Stimulated activated CD4-positive, alpha-beta T cell treated with anti-CD3 and anti-CD28 coated beads, TNF-alpha, amount 100 ng/mL, for 1 hour (primary cell): ENCODE measurements around the gene RNF213.

ENCODE experiments used
- DNase-seq, 3 donors: peaks; one replicate each; pipeline ENCODE4 v3.0.0-alpha.2; 2020; ENCODE audit warnings: low read depth in 3 of 3, low spot score in 1 of 3

Gene RNF213

GRCh38 chr17:80414508-80414802 lies 153.8 kb downstream of the RNF213 start:
- no peak for DNase-seq

GRCh38 chr17:80414803-80415625 lies 154.4 kb downstream of the RNF213 start, which contains the start of gene ENDOV:
Gene ENDOV (plus strand): TSS chr17:80415167. CDS start chr17:80415195, 28 bp downstream.
- DNase-seq = peak; percentile 81 to 86 (median 83)

GRCh38 chr17:80415626-80416137 lies 155.0 kb downstream of the RNF213 start:
- DNase-seq = no peak

DNA sequence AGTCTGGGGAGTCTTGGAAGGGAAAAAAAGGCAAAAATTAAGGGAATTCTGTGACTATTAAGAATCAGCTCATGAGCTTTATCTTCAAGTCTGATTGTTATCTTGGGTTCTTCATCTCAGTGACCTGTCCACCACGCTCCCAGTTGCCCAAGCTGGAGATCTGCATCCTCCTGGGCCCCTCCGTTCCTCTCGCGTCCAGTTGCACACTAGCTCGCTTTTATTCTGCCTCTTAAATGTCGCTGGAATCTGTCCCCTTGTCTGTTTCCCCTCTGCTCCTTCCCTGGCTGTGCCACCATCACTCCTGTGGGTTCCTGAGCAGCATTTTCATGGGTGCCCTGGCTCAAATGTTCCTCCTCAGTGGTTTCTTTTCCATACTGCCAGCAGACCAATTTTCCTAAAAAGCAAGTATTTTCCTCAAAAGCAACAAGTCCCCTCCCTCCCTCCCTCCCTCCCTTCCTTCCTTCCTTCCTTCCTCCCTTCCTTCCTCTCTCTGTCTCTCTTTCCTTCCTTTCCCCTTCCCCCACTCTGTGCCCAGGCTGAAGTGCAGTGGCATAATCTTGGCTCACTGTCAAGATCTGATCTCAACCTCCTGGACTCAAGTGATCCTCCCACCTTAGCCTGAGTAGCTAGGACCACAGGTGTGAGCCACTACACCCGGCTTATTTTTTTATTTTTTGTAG lies 155.7 kb downstream of the RNF213 start:
- DNase-seq = no peak

DNA sequence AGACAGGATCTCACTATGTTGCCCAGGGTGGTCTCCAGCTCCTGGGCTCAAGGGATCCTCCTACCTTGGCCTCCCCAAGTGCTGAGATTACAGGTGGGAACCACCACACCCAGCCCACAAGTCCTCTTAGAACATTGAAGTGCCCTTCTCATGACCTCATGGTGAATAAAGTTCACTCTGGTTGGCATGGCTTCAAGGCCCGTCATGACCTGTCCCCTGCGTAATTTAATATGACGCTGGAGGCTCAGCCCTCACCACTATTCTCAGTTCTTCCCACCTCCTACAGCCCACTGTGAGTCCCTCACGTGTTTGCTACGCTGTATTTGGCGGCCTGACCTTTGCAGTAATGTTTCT lies 156.3 kb downstream of the RNF213 start:
- DNase-seq = no peak

DNA sequence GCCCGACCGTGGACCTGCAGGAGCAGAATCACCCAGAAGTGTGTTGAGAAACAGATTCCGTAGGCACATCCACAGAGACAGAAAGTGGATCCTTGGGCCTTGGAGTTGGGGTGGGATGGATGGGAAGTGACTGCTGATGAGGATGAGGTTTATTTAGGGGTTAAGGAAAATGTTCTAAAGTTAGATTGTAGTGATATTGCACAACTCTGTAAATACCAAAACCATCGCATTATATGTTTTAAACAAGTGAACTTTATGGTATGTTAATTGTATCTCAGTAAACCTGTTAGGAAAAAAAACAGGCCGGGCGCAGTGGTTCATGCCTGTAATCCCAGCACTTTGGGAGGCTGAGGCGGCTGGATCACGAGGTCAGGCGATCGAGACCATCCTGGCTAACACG lies 157.9 kb downstream of the RNF213 start:
- DNase-seq = no peak

DNA sequence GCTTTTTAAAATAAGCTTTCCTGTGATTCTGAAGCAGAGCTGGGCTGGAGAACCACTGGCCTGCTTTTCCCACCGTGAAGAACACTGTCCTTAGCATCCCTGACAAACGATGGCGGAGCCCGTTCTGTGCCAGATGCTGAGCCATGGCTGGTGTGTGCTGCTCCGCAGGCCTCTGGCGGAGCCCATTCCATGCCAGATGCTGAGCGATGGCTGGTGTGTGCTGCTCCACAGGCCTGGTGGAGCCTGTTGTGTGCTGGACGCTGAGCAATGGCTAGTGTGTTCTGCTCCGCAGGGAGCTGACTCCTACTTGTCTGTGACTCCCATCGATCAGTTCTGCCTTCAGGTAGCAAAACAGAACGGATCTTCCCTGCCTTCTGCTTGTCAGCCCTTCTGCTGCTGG lies 158.6 kb downstream of the RNF213 start:
- no peak for DNase-seq

DNA sequence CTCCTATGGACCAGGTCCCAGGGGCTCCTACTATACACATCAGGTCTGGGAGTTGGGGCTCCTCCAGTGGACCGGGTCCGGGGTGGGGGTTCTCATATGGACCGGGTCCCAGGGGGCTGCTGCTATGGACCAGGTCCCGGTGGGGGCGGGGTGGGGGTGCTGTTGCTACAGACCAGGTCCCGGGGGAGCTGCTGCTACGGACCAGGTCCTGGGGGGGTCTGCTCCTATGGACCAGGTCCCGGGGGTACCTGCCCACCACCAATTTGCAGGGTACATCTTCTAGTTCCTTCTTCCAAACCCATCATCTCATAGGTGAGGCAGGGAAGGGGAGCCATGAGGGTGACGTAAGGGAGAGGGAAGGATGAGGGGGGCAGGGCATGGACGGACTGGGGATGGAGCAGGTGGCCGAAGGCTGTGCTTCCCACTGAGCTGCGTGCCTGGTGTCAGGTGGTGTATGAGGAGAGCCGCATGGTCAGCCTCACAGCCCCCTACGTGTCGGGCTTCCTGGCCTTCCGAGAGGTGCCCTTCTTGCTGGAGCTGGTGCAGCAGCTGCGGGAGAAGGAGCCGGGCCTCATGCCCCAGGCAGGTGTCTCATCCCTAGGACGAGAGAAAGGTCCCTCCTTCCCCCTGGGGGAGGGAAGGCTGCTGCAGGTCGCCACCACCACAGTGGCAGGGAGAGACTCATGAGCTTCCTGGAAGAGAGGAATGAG lies 160.9 kb downstream of the RNF213 start:
- no peak for DNase-seq

DNA sequence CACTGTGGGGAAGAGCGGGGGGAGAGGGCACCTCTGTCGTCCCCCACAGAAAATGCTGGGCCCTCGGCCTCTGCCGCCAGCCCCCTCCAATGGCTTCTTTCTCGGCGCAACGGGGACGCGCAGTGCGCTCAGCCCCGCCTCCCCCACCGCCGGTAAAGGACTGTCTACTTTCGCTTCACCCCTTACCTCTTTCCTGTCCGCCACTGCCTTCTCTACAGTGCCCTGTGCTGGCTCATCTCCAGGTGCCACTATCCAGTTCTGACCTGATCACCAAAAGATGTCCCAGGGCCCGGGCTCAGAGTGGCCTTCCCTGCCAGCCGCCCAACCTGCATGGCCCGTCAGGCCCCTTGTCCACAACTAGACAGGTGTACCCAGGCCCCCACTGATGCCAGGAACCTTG lies 161.6 kb downstream of the RNF213 start:
- no peak for DNase-seq

DNA sequence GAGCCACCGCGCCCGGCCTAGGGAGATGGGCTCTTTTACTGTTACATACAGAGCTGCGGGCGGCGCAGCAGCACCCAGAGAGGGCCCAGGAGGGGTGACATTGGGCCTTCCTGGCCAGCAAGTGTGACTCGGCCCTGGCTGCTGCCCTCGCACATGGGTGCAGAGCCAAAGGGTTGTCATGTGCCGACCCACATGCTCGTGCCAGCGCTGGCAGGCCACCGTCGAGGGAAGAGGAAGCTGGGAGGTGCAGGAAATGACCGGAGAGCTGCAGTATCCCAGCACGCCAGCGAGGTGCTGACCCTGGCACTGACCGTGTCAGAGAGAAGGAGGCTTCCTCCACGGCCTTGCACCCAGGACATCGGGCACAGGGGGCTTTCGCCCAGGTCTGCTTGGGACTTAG lies 162.3 kb downstream of the RNF213 start:
- no peak for DNase-seq

- no peak for DNase-seq
These were observed 163.0 kb downstream of the RNF213 start for GRCh38 chr17:80423536-80424225.

DNA sequence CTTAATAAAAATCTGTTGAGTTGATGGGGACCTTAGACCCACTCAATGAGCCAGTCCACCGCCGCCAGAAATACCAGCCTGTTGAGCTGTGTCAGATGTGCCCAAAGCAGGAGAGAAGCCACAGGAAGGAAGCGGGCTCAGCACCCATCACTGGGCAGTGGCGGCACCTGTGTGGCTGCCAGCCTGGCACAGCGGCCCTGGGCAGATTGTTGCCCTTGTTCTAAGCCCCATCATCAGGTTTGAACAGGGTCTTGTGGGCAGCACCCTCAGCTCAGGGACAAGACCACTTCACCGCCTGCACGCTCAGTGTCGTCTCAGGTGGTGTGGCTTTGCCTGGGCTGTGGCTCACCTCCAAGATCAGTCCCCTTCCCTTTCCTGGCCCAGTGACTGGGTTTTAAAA lies 163.6 kb downstream of the RNF213 start:
- DNase-seq = no peak

DNA sequence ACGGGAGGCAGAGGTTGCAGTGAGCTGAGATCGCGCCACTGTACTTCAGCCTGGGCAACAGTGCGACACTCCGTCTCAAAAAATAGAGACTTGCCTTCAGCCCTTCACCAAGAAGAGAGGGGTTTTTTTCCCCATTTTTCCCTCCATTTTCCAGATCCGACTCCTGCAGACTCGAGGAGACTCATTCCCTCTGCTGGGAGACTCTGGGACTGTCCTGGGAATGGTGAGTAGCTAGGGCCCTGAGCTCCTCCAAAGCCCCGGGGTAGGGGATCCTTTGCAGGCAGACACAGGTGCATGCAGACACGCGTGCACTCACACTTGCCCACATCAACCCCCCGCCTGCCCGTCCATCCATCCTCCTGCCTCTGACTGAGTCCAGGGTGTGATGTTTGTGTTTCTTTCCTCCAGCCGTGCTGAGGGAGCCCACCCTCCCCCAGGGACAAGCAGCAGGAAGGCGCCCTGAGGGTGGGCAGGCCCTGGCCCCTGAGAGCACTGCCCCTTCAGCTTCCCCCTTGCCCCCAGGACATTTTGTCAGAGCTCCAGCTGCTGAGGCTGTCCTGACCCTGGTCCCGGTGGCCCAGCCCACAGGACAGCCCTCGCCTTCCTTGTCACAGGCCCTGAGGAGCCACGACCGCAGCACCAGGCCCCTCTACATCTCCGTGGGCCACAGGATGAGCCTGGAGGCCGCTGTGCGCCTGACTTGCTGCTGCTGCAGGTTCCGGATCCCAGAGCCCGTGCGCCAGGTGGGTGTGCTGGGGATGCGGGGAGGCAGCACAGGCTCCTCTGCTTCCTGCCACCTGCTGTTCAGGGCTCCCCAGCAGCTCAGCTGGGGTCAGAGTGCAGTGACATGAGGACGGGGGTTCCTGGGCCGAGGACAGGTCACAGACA lies 164.5 kb downstream of the RNF213 start:
- DNase-seq = no peak

- no peak for DNase-seq
These were observed 165.3 kb downstream of the RNF213 start for GRCh38 chr17:80425835-80426426.

GRCh38 chr17:80426671-80427326 lies 166.1 kb downstream of the RNF213 start:
- DNase-seq = peak; percentile 70 to 86 (median 80)

DNA sequence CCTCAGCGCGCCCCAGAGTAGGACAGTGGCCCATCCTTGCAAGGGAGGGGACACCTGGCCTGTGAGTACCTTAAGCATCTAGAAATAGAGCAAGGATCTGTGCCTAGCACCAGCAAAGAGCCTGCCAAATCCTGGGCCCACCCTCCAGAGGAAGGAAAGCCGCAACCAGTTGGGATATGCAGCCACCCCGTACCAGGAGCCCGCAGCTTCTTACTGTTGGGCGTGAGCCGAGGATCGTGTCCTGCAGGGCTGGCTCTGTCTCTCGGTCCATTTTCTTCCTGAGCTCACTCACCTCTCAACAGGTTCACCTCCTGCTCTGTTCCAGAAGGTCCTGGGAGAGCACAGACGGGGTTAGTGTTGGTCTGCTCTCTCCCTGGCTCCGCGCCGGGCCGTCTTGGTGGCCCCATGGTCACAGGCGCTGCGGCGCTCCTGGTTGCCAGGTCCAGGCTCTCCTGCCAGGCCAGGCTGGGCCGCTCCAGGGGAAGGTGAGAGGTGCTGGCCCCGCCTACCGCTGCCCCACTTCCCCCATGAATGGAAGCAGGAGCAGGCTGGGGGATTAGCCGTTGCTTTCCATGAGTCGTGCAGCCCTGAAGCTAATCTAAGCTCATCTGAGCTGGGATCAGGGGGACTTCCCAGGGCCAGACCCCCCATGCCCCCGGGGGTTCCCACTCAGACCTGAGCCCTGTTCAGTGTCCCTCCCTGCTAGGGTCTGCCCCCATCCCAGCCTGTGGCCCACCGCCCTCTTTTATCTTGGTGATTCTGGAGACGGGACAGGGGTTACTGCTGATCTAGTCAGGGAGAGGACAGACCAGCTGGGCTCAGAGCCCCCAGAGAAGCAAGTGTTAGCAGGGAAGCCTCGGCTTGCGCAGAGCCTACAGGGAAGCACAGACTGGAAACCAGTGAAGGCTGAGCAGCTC lies 167.0 kb downstream of the RNF213 start:
- DNase-seq = no peak

DNA sequence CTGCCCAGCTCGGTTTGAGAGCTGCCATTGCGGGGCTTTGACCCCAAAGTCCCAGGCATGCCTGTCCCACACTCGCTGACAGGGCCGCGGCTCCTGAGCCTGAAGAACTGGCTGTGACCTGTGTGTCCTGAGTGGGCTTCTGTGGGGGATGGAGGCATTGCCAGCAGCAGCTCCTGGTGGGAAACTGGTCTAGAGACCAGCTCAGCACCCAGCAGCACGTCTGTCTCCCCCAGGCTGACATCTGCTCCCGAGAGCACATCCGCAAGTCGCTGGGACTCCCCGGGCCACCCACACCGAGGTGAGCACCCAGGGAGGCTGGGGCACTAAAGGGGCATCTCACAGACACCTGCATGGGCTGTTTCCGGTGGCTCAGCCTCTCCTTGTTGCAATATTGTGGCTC lies 167.7 kb downstream of the RNF213 start:
- DNase-seq = no peak

GRCh38 chr17:80428796-80429195 lies 168.1 kb downstream of the RNF213 start:
- no peak for DNase-seq
